ENCODE data around the gene ELK4.

DNA sequence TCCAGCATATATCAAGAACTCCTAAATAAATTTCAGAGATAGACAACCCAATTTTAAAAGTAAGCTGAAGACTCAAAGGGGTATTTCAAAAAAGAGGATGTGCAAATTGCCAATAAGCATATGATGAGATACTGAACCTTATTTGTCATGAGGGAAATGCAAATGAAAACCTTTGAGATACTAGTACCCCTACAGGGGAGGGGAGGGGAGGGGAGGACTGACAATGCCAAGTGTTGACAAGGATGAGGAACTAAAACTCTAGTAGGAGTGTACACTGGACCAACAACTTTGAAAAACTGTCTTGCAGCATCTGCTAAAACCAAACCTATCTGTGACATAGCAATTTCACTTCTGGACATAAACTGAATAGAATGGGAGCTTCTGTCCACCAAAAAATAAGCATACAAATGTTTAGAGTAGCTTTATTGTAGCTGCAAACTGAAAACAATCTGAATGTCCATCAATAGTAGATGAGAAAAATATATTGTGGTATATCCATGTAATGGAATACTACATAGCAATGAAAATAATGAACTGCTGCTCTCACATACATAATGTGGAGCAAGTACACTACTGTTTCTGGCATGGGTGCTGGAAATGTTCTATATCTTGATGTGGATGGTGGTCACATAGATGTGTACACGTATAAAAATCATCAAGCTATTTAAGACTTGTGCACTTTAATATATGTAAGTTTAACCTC is 70.2 kb downstream of the ELK4 start:
- TF ChIP-seq EZH2 (IDR thresholded peaks at IDR 0.05), result no peak
- TF ChIP-seq, protein P1, sequence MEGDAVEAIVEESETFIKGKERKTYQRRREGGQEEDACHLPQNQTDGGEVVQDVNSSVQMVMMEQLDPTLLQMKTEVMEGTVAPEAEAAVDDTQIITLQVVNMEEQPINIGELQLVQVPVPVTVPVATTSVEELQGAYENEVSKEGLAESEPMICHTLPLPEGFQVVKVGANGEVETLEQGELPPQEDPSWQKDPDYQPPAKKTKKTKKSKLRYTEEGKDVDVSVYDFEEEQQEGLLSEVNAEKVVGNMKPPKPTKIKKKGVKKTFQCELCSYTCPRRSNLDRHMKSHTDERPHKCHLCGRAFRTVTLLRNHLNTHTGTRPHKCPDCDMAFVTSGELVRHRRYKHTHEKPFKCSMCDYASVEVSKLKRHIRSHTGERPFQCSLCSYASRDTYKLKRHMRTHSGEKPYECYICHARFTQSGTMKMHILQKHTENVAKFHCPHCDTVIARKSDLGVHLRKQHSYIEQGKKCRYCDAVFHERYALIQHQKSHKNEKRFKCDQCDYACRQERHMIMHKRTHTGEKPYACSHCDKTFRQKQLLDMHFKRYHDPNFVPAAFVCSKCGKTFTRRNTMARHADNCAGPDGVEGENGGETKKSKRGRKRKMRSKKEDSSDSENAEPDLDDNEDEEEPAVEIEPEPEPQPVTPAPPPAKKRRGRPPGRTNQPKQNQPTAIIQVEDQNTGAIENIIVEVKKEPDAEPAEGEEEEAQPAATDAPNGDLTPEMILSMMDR (IDR thresholded peaks at IDR 0.05), result no peak
